GM10248 (cell line): ENCODE data around the gene MPV17L2.

Experiments used
- CTCF ChIA-PET: fragments of 300-600 bp; sonication (Branson Sonifier 250); formaldehyde crosslinking; extraction: SDS; loops from one replicate; lab custom pipeline; 2021; ENCODE audit warnings: antibody characterized with exemption; lab: Yijun Ruan, JAX
- POLR2A ChIA-PET: fragments of 350-650 bp; sonication (Branson Sonifier 250); formaldehyde crosslinking; extraction: SDS; loops from one replicate; lab custom pipeline; 2020; ENCODE audit warnings: antibody characterized with exemption; lab: Yijun Ruan, JAX
- DNase-seq: peaks from one replicate; pipeline ENCODE4 v3.0.0; 2012; ENCODE audit errors: extremely low spot score
- TF ChIP-seq, protein P1 (sequence below): IDR thresholded peaks from 2 replicates; pipeline ENCODE4 v1.5.1; 2012; ENCODE audit warnings: mild to moderate bottlenecking, low read depth; ENCODE audit errors: extremely low read depth, missing control alignments, control extremely low read depth

MPV17L2 gene

GRCh38 chr19:18227781-18228271 lies 34.8 kb downstream of the MPV17L2 start:
- TF ChIP-seq, protein P1, sequence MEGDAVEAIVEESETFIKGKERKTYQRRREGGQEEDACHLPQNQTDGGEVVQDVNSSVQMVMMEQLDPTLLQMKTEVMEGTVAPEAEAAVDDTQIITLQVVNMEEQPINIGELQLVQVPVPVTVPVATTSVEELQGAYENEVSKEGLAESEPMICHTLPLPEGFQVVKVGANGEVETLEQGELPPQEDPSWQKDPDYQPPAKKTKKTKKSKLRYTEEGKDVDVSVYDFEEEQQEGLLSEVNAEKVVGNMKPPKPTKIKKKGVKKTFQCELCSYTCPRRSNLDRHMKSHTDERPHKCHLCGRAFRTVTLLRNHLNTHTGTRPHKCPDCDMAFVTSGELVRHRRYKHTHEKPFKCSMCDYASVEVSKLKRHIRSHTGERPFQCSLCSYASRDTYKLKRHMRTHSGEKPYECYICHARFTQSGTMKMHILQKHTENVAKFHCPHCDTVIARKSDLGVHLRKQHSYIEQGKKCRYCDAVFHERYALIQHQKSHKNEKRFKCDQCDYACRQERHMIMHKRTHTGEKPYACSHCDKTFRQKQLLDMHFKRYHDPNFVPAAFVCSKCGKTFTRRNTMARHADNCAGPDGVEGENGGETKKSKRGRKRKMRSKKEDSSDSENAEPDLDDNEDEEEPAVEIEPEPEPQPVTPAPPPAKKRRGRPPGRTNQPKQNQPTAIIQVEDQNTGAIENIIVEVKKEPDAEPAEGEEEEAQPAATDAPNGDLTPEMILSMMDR, result no peak
- CTCF ChIA-PET, result interaction anchor here (1.0 to 1.3 kb wide), 2 partner anchors 13 to 23 kb away, joined by 3 to 7 read pairs; no protein-coding TSS in a partner anchor
- DNase-seq, result no peak
- POLR2A ChIA-PET, result no interaction called here

DNA sequence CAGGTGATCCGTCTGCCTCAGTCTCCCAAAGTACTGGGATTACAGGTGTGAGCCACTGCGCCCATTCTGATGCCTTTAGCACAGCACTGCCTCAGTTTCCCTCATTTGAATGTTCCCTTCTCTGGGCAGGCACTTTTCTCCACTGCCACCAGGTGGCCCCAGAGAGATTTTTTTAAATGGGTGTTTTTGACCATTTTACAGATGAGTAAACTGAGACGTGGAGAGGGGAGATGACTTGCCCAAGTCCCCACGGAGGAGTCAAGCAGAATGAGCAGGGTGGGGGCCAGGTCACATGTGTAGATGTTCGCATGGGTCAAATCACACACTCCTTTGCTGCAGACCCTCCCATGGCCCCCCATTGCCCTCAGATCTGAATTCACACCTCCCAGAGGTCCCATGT lies 36.5 kb downstream of the MPV17L2 start:
- CTCF ChIA-PET, result interaction anchor here (0.8 to 1.3 kb wide), 4 partner anchors 11 to 182 kb away, joined by 3 to 7 read pairs (median 4); no protein-coding TSS in a partner anchor
- POLR2A ChIA-PET, result no interaction called here
- TF ChIP-seq, protein P1, result peak; percentile 58
- no peak for DNase-seq

- ChIA-PET CTCF (interaction anchor here (0.6 to 4.5 kb wide), 7 partner anchors 8 to 172 kb away, joined by 3 to 59 read pairs (median 4); a partner anchor contains a TSS), POLR2A (no interaction called here)
- TF ChIP-seq, protein P1, result no peak
- DNase-seq, result no peak
These were observed 36.9 kb downstream of the MPV17L2 start for GRCh38 chr19:18229915-18230314.

DNA sequence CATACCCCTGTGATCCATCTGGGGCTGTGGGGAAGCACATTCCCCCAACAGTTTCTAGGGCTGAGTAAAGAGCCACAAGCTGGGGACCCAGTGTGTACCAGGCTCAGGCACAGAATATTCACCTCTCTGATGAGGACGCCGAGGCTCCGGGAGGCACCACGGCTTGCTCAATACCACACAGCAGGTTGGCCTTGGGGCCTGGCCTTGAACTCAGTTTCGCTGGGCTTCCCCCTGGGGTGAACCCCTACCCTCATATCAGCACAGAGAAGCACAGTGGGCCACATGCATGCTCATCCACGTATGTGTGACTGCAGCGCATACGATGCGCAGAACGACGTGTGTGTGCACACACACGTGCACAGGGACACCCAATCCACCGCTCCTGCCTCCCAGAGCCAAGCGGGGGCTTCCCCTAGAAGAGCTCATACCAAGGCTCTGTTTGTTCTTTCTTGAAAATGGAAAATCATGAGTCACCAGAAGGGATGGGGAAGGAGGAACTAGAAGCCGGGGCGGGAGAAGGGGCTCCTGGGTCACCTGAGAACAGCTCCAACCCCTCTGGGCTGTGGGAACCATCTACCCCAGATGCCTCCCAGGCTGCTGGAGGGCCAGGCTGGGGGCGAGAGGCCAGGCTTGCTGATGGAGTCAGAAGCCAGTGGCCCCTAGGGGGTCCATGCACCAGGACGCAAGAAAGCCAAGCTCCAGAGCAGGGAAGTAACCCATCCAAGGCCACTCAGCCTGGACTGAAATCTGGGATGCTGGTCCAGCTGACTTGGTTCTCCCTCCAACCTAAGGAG lies 38.1 kb downstream of the MPV17L2 start:
- ChIA-PET CTCF (interaction anchor here (0.7 to 4.5 kb wide), 10 partner anchors 10 to 171 kb away, joined by 3 to 59 read pairs (median 4); a partner anchor contains a TSS), POLR2A (interaction anchor here (0.7 kb wide), 1 partner anchor 50 kb away, joined by 3 read pairs; the partner anchor contains the start of gene JUND)
- TF ChIP-seq, protein P1, result no peak
- no peak for DNase-seq

- TF ChIP-seq, protein P1, result no peak
- ChIA-PET CTCF (interaction anchor here (0.7 to 4.5 kb wide), 7 partner anchors 9 to 90 kb away, joined by 3 to 59 read pairs (median 5); partner anchors contain the start of gene RAB3A), POLR2A (interaction anchor here (0.7 kb wide), 1 partner anchor 50 kb away, joined by 3 read pairs; the partner anchor contains the start of gene JUND)
- no peak for DNase-seq
These were observed 38.8 kb downstream of the MPV17L2 start for GRCh38 chr19:18231775-18232174.

- DNase-seq, result no peak
- POLR2A ChIA-PET, result interaction anchor here (0.6 kb wide), 1 partner anchor 44 kb away, joined by 3 read pairs; no protein-coding TSS in a partner anchor
- TF ChIP-seq, protein P1, result no peak
- CTCF ChIA-PET, result interaction anchor here (1.0 to 4.5 kb wide), 10 partner anchors 8 to 155 kb away, joined by 3 to 59 read pairs (median 4); partner anchors contain the start of gene RAB3A
These were observed 39.7 kb downstream of the MPV17L2 start for GRCh38 chr19:18232540-18233223.
